Calu3 (cell line): ENCODE measurements around the gene SH3D21. TPM values are rescaled to one million over a fixed set of nuclear protein-coding genes. Genes with fewer than 3 reads are reported as not detected.
A peak's percentile ranks its signal among the peaks of the same experiment; 100 is the strongest.

ENCODE experiments used
- BruUV-seq: library from RNA; stranded (reverse); fragments of 400-500 nt; replicated peaks from 2 replicates; lab custom pipeline; 2021; lab: Mats Ljungman, UMichigan
- CTCF ChIA-PET: fragments of 300-600 bp; sonication (Branson Sonifier 250); formaldehyde crosslinking; loops from one replicate; lab custom pipeline; 2022; ENCODE audit warnings: antibody characterized with exemption; lab: Charles Lee
- DNase-seq: peaks from one replicate; pipeline ENCODE4 v3.0.0; 2022
- H3K27ac Mint-ChIP-seq: one replicate; pipeline ENCODE4 v1.8.0; 2022; ENCODE audit warnings: mixed read lengths; ENCODE audit not compliant: unreplicated experiment
- H3K27me3 Mint-ChIP-seq: one replicate; pipeline ENCODE4 v1.8.0; 2022; ENCODE audit warnings: mixed read lengths; ENCODE audit not compliant: unreplicated experiment
- H3K36me3 Mint-ChIP-seq: one replicate; pipeline ENCODE4 v1.8.0; 2022; ENCODE audit warnings: mild to moderate bottlenecking, moderate library complexity, mixed read lengths; ENCODE audit not compliant: insufficient read depth, unreplicated experiment
- H3K4me1 Mint-ChIP-seq: one replicate; pipeline ENCODE4 v1.8.0; 2022; ENCODE audit warnings: mild to moderate bottlenecking, low read depth, mixed read lengths; ENCODE audit not compliant: unreplicated experiment
- H3K4me3 Mint-ChIP-seq: one replicate; pipeline ENCODE4 v1.8.0; 2022; ENCODE audit warnings: mild to moderate bottlenecking, low read depth, moderate library complexity, mixed read lengths; ENCODE audit not compliant: unreplicated experiment
- H3K9me3 Mint-ChIP-seq: one replicate; pipeline ENCODE4 v1.8.0; 2022; ENCODE audit warnings: low read depth, mixed read lengths; ENCODE audit not compliant: unreplicated experiment
- intact Hi-C: fragments of 100-400 bp; cut with micrococcal nuclease; formaldehyde crosslinking; loops from one replicate; pipeline ENCODE4 v1.10.0; 2022; ENCODE audit not compliant: unreplicated experiment
- total RNA-seq: library from RNA; stranded (reverse); gene quantifications from 2 replicates; pipeline ENCODE4 v1.2.3, GENCODE V29; 2022
- TF ChIP-seq, protein P1 (sequence below): fragments of 200-600 bp; IDR thresholded peaks from one replicate; pipeline ENCODE4 v1.8.0; 2022; ENCODE audit warnings: antibody characterized with exemption; ENCODE audit not compliant: unreplicated experiment

SH3D21 gene
- total RNA-seq, 1 experiment from 2014 or later = 12.1 TPM

DNA sequence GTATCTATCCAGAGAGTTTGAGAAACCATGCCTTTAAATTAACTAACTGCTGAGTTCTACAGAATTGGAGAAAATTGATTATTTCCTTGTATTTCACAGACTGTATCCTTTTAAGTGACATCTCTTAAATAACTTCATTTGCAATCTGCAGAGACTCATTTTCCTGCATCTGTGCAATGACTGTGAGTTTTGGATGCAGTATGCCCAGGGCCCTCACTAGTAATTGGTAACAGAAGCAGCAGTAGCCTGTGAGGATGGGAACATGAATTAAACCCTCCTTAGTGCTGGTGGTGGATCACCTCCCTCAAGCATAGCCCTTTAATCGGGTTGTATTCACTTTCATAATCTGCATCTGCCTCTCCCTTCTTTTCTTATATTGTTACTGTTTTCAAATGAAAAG, 21.7 kb upstream of the SH3D21 start:
- CTCF ChIA-PET = no interaction called here
- Mint-ChIP-seq H3K36me3 (peaks cover 50% of the 10 kb centered on the region), H3K27ac (no peak overlapping the region), H3K9me3 (no peaks in the 10 kb centered on the region), H3K27me3 (no peaks in the 10 kb centered on the region), H3K4me3 (no peak overlapping the region), H3K4me1 (no peaks in the 10 kb centered on the region)
- no TSS peak for BruUV-seq
- intact Hi-C loops = loop anchor here (2.0 to 10.0 kb wide), 3 partner anchors 37 to 184 kb away; partner anchors contain the start of gene THRAP3
- no peak for DNase-seq
- TF ChIP-seq, protein P1, sequence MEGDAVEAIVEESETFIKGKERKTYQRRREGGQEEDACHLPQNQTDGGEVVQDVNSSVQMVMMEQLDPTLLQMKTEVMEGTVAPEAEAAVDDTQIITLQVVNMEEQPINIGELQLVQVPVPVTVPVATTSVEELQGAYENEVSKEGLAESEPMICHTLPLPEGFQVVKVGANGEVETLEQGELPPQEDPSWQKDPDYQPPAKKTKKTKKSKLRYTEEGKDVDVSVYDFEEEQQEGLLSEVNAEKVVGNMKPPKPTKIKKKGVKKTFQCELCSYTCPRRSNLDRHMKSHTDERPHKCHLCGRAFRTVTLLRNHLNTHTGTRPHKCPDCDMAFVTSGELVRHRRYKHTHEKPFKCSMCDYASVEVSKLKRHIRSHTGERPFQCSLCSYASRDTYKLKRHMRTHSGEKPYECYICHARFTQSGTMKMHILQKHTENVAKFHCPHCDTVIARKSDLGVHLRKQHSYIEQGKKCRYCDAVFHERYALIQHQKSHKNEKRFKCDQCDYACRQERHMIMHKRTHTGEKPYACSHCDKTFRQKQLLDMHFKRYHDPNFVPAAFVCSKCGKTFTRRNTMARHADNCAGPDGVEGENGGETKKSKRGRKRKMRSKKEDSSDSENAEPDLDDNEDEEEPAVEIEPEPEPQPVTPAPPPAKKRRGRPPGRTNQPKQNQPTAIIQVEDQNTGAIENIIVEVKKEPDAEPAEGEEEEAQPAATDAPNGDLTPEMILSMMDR = no peak

DNA sequence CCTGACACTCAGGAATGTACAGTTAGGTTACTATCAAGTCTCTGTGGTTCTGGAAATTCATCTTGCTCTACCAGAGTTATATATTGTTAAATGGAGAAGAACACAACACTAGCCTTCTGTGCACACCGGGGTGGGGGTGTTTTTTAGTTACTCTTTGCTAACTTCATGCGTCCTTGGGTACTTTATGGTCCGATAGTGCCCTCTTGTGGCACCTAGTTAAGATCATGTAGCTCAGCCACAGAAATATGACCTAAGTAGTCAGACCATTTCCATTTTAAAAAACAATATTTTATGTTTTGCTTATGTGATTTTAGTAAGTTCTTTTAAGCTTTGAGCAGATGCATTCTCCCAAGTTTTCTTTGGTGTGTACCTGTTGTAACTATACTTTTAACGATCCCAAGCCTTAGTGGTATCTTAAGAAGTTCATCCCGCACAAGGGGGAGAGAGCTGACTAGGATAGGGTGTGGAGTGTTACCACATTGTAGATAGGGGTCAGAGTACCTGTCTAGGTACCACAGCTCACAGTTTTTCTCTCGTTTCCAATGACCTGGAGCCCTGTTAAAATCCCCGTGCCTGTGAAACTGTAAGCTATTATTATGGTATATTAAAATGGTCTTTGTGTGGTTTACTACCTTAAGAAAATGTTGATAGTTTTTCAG, 20.6 kb upstream of the SH3D21 start:
- no peaks in the 10 kb centered on the region for H3K9me3 Mint-ChIP-seq
- intact Hi-C loops = loop anchor here (2.0 to 10.0 kb wide), 3 partner anchors 61 to 185 kb away; partner anchors contain the start of genes THRAP3 and TRAPPC3
- no TSS peak for BruUV-seq
- peaks cover 60% of the 10 kb centered on the region for H3K36me3 Mint-ChIP-seq
- H3K27me3 Mint-ChIP-seq = no peaks in the 10 kb centered on the region
- CTCF ChIA-PET = interaction anchor here (0.5 to 1.4 kb wide), 11 partner anchors 12 to 180 kb away, joined by 3 to 17 read pairs (median 5); partner anchors contain the start of genes SH3D21 and TRAPPC3
- DNase-seq = peak; percentile 65
- no peak overlapping the region for H3K4me3 Mint-ChIP-seq
- peaks cover 7% of the 10 kb centered on the region for H3K4me1 Mint-ChIP-seq
- TF ChIP-seq, protein P1 = peak; percentile 55
- no peak overlapping the region for H3K27ac Mint-ChIP-seq

DNA sequence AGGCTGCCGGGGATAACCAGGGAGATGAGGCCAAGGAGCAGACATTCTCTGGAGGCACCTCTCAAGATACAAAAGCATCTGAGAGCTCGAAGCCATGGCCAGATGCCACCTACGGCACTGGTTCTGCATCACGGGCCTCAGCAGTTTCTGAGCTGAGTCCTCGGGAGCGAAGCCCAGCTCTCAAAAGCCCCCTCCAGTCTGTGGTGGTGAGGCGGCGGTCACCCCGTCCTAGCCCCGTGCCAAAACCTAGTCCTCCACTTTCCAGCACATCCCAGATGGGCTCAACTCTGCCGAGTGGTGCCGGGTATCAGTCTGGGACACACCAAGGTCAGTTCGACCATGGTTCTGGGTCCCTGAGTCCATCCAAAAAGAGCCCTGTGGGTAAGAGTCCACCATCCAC, 19.4 kb upstream of the SH3D21 start:
- CTCF ChIA-PET = no interaction called here
- TF ChIP-seq, protein P1 = no peak
- BruUV-seq = TSS peak; percentile 42
- intact Hi-C loops = loop anchor here (5.0 to 10.0 kb wide), 2 partner anchors 62 to 140 kb away; partner anchors contain the start of genes THRAP3 and TRAPPC3
- no peaks in the 10 kb centered on the region for H3K9me3 Mint-ChIP-seq
- H3K4me1 Mint-ChIP-seq = peaks cover 14% of the 10 kb centered on the region
- peaks cover 71% of the 10 kb centered on the region for H3K36me3 Mint-ChIP-seq
- no peak overlapping the region for H3K4me3 Mint-ChIP-seq
- no peaks in the 10 kb centered on the region for H3K27me3 Mint-ChIP-seq
- H3K27ac Mint-ChIP-seq = no peak overlapping the region
- DNase-seq = no peak

DNA sequence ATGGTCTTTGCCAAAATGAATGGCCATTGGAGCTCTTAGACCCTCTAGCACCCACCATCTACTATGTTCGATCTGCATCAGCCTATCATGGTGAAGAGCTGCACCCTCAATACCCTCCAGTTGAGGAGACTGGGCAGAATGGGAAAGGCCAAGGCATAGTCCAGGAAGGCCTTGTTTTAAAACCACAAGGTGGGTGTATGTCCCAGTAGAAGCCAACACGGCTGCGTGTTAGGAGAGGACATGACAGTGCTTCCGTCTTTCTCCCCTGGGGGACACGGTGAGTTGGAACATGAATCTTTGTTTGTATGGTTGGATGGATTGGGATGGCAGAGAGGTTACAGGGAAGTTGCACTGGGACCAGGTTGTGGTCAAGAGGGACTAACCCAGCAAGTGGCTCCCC, 18.6 kb upstream of the SH3D21 start:
- no peaks in the 10 kb centered on the region for H3K9me3 Mint-ChIP-seq
- peaks cover 73% of the 10 kb centered on the region for H3K36me3 Mint-ChIP-seq
- CTCF ChIA-PET = interaction anchor here (1.0 kb wide), 1 partner anchor 138 kb away, joined by 4 read pairs; no protein-coding TSS in a partner anchor
- no peaks in the 10 kb centered on the region for H3K27me3 Mint-ChIP-seq
- DNase-seq = no peak
- intact Hi-C loops = loop anchor here (5.0 to 10.0 kb wide), 2 partner anchors 63 to 140 kb away; partner anchors contain the start of genes THRAP3 and TRAPPC3
- BruUV-seq = no TSS peak
- TF ChIP-seq, protein P1 = no peak
- peaks cover 14% of the 10 kb centered on the region for H3K4me1 Mint-ChIP-seq
- no peak overlapping the region for H3K27ac Mint-ChIP-seq
- H3K4me3 Mint-ChIP-seq = no peak overlapping the region
